Uterus (tissue), 4 donors: Measurements from ENCODE around the gene FHIT. TPM values are rescaled to one million over a fixed set of nuclear protein-coding genes. Genes with fewer than 3 reads are reported as not detected.

Experiments used
- DNase-seq, 2 donors: peaks; one replicate each; pipeline ENCODE4 v3.0.0-alpha.2; 2019 to 2020
- H3K27ac ChIP-seq, 2 donors: fragments of 200-600 bp; sonication (generic); 1 replicate in 1 of 2; 2 replicates in 1 of 2; pipeline ENCODE4 v1.5.1; 2016 to 2018
- H3K27me3 ChIP-seq, 2 donors: fragments of 200-600 bp; sonication (generic); one replicate each; pipeline ENCODE4 v1.5.1; 2018 to 2019; ENCODE audit warnings: control low read depth in 1 of 2
- H3K36me3 ChIP-seq, 2 donors: fragments of 200-600 bp; sonication (generic); one replicate each; pipeline ENCODE4 v1.5.1; 2019; ENCODE audit warnings: control low read depth in 1 of 2
- H3K4me1 ChIP-seq, 2 donors: fragments of 200-600 bp; sonication (generic); one replicate each; pipeline ENCODE4 v1.5.1; 2018 to 2019; ENCODE audit warnings: control low read depth in 1 of 2
- H3K4me3 ChIP-seq, 2 donors: fragments of 200-600 bp; sonication (generic); 1 replicate in 1 of 2; 2 replicates in 1 of 2; pipeline ENCODE4 v1.5.1; 2018 to 2019; ENCODE audit warnings: mild to moderate bottlenecking in 1 of 2
- H3K9me3 ChIP-seq, 2 donors: fragments of 200-600 bp; sonication (generic); one replicate each; pipeline ENCODE4 v1.5.1; 2019; ENCODE audit warnings: control low read depth in 1 of 2
- CTCF ChIP-seq, 4 experiments: fragments of 200-600 bp in 2 of 4; fragments of 450-650 bp in 2 of 4; sonication (generic) in 2 of 4; IDR thresholded peaks; one replicate each; pipeline ENCODE4 v1.5.1; 2016 to 2019; ENCODE audit warnings: antibody characterized with exemption in 4 of 4, mild to moderate bottlenecking in 2 of 4, moderate library complexity in 1 of 4
- POLR2A ChIP-seq, 2 donors: fragments of 450-650 bp; IDR thresholded peaks; one replicate each; pipeline ENCODE4 v1.6.1; 2016; ENCODE audit warnings: antibody characterized with exemption in 2 of 2, mild to moderate bottlenecking in 1 of 2, moderate library complexity in 1 of 2
- intact Hi-C: fragments of 100-400 bp; cut with DNase I; formaldehyde crosslinking; loops from one replicate; pipeline ENCODE4 v1.15.1; 2023; ENCODE audit warnings: low total_unique reads
- total RNA-seq, 4 donors: library from RNA; depleted of rRNA in 3 of 4; stranded (reverse); fragments of >200 nt in 3 of 4; gene quantifications; one replicate each; pipeline versions ENCODE4 v1.1.0 to v1.2.4, GENCODE V29; 2014 to 2023
- donor health status: DM: yes; HTN: yes; CAD: no.

FHIT gene
- total RNA-seq, 4 donors from 2014 or later: 1.3 to 15.2 (median 7.3) TPM

DNA sequence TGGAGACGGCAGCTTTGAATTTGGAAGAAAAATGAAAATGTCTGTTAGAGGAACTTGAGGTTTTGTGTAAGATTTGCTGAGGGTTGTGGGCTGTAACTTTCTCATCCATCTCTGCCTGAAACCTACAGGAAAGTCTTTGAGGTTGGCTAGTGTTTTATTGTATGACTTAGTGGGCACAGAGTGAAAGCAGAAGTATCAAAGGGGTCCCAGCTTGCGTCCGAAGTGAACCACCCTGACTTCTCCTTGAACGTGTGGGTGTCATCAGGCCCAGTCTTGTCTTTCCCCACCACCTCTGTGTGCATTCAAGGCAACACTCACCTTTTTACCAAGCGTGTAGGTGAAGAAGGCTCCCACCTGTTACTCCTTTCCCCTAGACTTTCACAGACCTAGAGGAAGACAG, 1519.3 kb downstream of the FHIT start:
- no peak for DNase-seq
- no peaks in the 10 kb centered on the region for H3K9me3 ChIP-seq
- TF ChIP-seq CTCF (IDR thresholded peaks at IDR 0.05): no peak
- no peak for TF ChIP-seq POLR2A (IDR thresholded peaks at IDR 0.05)
- no peaks in the 10 kb centered on the region for H3K27me3 ChIP-seq
- H3K27ac ChIP-seq: no peak overlapping the region
- no peaks in the 10 kb centered on the region for H3K36me3 ChIP-seq
- intact Hi-C loops: no loop called here
- no peak overlapping the region for H3K4me3 ChIP-seq
- no peaks in the 10 kb centered on the region for H3K4me1 ChIP-seq

DNA sequence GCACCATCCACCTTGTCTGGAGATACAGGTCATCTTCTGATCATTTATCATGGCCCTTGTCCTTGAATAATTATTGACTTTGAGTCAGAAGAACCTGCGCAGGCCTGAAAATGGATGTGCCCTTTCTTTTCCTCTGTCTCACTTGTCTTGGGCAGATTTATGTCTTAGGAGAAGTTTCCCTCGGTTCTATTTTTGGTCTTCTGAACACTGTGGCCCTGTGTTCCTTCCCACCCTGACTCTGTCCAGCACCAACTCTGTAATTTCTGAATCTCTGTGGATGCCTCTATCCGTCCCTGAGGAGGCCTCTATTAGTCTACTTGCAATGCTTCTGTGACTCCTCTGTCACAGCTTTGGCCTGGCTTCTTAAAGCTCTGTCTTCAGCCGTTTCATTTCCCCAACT, 1520.7 kb downstream of the FHIT start:
- TF ChIP-seq CTCF (IDR thresholded peaks at IDR 0.05) (no peak), POLR2A (IDR thresholded peaks at IDR 0.05) (no peak)
- Histone ChIP-seq H3K27ac (no peak overlapping the region), H3K27me3 (no peaks in the 10 kb centered on the region), H3K9me3 (no peaks in the 10 kb centered on the region), H3K4me3 (no peak overlapping the region), H3K36me3 (no peaks in the 10 kb centered on the region), H3K4me1 (no peaks in the 10 kb centered on the region)
- intact Hi-C loops: no loop called here
- DNase-seq: no peak

DNA sequence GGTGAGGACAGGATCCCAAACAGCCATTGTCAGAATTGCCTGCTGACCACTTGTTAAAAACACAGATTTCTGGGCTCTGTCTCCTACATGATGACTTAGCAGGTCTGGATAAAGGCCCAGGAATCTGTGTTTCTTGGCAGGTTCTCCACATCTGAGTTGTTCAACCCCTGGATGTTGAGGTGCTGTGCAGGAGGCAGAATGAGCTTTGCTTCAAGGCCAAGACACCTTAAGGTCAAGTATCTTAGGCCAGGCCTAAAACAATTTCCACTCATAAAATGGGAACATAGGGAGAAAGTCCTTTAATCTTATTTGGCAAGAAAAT, 1522.7 kb downstream of the FHIT start:
- TF ChIP-seq CTCF (IDR thresholded peaks at IDR 0.05): no peak
- no peak for TF ChIP-seq POLR2A (IDR thresholded peaks at IDR 0.05)
- Histone ChIP-seq H3K4me3 (no peak overlapping the region), H3K36me3 (no peaks in the 10 kb centered on the region), H3K4me1 (no peaks in the 10 kb centered on the region), H3K9me3 (no peaks in the 10 kb centered on the region), H3K27me3 (no peaks in the 10 kb centered on the region), H3K27ac (no peak overlapping the region)
- intact Hi-C loops: no loop called here
- no peak for DNase-seq

- H3K9me3 ChIP-seq: no peaks in the 10 kb centered on the region
- TF ChIP-seq POLR2A (IDR thresholded peaks at IDR 0.05) (no peak), CTCF (IDR thresholded peaks at IDR 0.05) (no peak)
- H3K27me3 ChIP-seq: no peaks in the 10 kb centered on the region
- H3K4me1 ChIP-seq: no peaks in the 10 kb centered on the region
- H3K4me3 ChIP-seq: no peak overlapping the region
- H3K27ac ChIP-seq: no peak overlapping the region
- DNase-seq: no peak
- intact Hi-C loops: no loop called here
- H3K36me3 ChIP-seq: no peaks in the 10 kb centered on the region
Observed at GRCh38 chr3:59727902-59728586, 1523.2 kb downstream of the FHIT start.

DNA sequence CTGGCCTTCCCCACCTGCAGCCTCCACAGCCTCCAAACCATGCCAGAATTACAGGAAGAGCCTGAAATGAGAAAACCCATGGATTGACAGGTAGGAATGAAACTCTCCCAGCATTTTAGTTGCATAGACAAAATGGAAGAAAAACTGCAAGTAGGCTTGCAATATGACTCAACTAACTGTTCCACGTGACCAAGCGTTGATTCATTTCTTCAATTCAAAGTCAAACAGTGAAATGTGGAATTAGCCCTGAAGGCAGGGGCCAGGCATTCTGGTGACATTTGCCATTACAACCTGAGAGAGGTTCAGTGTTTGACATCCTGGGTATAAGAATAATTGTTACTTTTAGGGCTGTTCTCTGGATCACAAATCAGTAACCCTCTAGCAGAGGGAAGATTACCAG, 1525.0 kb downstream of the FHIT start:
- TF ChIP-seq CTCF (IDR thresholded peaks at IDR 0.05) (no peak), POLR2A (IDR thresholded peaks at IDR 0.05) (no peak)
- no peak for DNase-seq
- Histone ChIP-seq H3K27ac (no peak overlapping the region), H3K27me3 (no peaks in the 10 kb centered on the region), H3K4me1 (no peaks in the 10 kb centered on the region), H3K36me3 (no peaks in the 10 kb centered on the region), H3K9me3 (no peaks in the 10 kb centered on the region), H3K4me3 (no peak overlapping the region)
- intact Hi-C loops: no loop called here
